HFFc6 (cell line): ENCODE measurements around the gene B3GALT2. TPM values are rescaled to one million over a fixed set of nuclear protein-coding genes. Genes with fewer than 3 reads are reported as not detected.

ENCODE experiments used
- DNase-seq: peaks from one replicate; pipeline ENCODE4 v3.0.0-alpha.2; 2018
- H3K27ac Mint-ChIP-seq: 2 replicates; pipeline ENCODE4 v1.8.0; 2020; ENCODE audit warnings: mild to moderate bottlenecking, mixed read lengths
- H3K27me3 Mint-ChIP-seq: 2 replicates; pipeline ENCODE4 v1.8.0; 2021; ENCODE audit warnings: mild to moderate bottlenecking, moderate library complexity, mixed read lengths; ENCODE audit not compliant: insufficient read depth
- H3K36me3 Mint-ChIP-seq: 2 replicates; pipeline ENCODE4 v1.8.0; 2021; ENCODE audit warnings: low read depth, mixed read lengths
- H3K4me1 Mint-ChIP-seq: 2 replicates; pipeline ENCODE4 v1.8.0; 2020; ENCODE audit warnings: low read depth, mixed read lengths
- H3K4me3 Mint-ChIP-seq: 2 replicates; pipeline ENCODE4 v1.8.0; 2020; ENCODE audit warnings: mild to moderate bottlenecking, moderate library complexity, mixed read lengths
- H3K9me3 Mint-ChIP-seq: 2 replicates; pipeline ENCODE4 v1.8.0; 2020; ENCODE audit warnings: mild to moderate bottlenecking, mixed read lengths
- CTCF ChIP-seq: fragments of 200-600 bp; sonication (generic); IDR thresholded peaks from 2 replicates; pipeline ENCODE4 v1.5.0; 2021; ENCODE audit warnings: antibody characterized with exemption, mild to moderate bottlenecking
- total RNA-seq, 6 experiments: library from RNA; stranded (reverse); fragmentation: NEBNext Ultra II Directional; extraction: Animal tissue kit (Norgen Biotek cat#: 25700); gene quantifications; 2 replicates in 1 of 6; 3 replicates in 5 of 6; pipeline ENCODE4 v1.2.3, GENCODE V29; 2021

Gene B3GALT2
- total RNA-seq, 6 experiments from 2014 or later, result 0.37 to 0.95 (median 0.62) TPM

- peaks cover 77% of the 10 kb centered on the region for H3K36me3 Mint-ChIP-seq
- H3K9me3 Mint-ChIP-seq, result peaks cover 20% of the 10 kb centered on the region
- H3K4me1 Mint-ChIP-seq, result peaks cover 43% of the 10 kb centered on the region
- H3K27ac Mint-ChIP-seq, result peak overlapping the region; percentile 86
- peaks cover 2% of the 10 kb centered on the region; the same call in 1 of the 2 replicates for H3K27me3 Mint-ChIP-seq
- DNase-seq, result peak; percentile 83
- H3K4me3 Mint-ChIP-seq, result peak overlapping the region; percentile 47
- no peak for TF ChIP-seq CTCF
These were observed 25.1 kb upstream of the B3GALT2 start for GRCh38 chr1:193211539-193211938.

- H3K4me1 Mint-ChIP-seq, result peaks cover 43% of the 10 kb centered on the region
- peak overlapping the region; percentile 47 for H3K4me3 Mint-ChIP-seq
- H3K27ac Mint-ChIP-seq, result peak overlapping the region; percentile 86
- no peak for DNase-seq
- H3K27me3 Mint-ChIP-seq, result peaks cover 2% of the 10 kb centered on the region; the same call in 1 of the 2 replicates
- no peak for TF ChIP-seq CTCF
- H3K9me3 Mint-ChIP-seq, result peaks cover 24% of the 10 kb centered on the region
- peaks cover 77% of the 10 kb centered on the region for H3K36me3 Mint-ChIP-seq
These were observed 24.6 kb upstream of the B3GALT2 start for GRCh38 chr1:193210996-193211395.

- H3K36me3 Mint-ChIP-seq, result peaks cover 29% of the 10 kb centered on the region
- no peak for TF ChIP-seq CTCF
- DNase-seq, result no peak
- H3K27me3 Mint-ChIP-seq, result no peaks in the 10 kb centered on the region
- H3K27ac Mint-ChIP-seq, result no peak overlapping the region
- peaks cover 23% of the 10 kb centered on the region for H3K4me1 Mint-ChIP-seq
- H3K4me3 Mint-ChIP-seq, result no peak overlapping the region
- peaks cover 8% of the 10 kb centered on the region; the same call in 1 of the 2 replicates for H3K9me3 Mint-ChIP-seq
These were observed 14.6 kb upstream of the B3GALT2 start for GRCh38 chr1:193201021-193201420.

GRCh38 chr1:193199940-193200339 lies 13.5 kb upstream of the B3GALT2 start:
- Mint-ChIP-seq H3K9me3 (no peaks in the 10 kb centered on the region), H3K27me3 (no peaks in the 10 kb centered on the region), H3K27ac (no peak overlapping the region), H3K36me3 (peaks cover 29% of the 10 kb centered on the region), H3K4me3 (no peak overlapping the region), H3K4me1 (peaks cover 23% of the 10 kb centered on the region)
- DNase-seq, result no peak
- TF ChIP-seq CTCF, result no peak

- H3K36me3 Mint-ChIP-seq, result peaks cover 24% of the 10 kb centered on the region
- H3K9me3 Mint-ChIP-seq, result no peaks in the 10 kb centered on the region
- H3K27me3 Mint-ChIP-seq, result no peaks in the 10 kb centered on the region
- TF ChIP-seq CTCF, result no peak
- no peak overlapping the region for H3K27ac Mint-ChIP-seq
- H3K4me1 Mint-ChIP-seq, result peaks cover 35% of the 10 kb centered on the region
- DNase-seq, result no peak
- no peak overlapping the region for H3K4me3 Mint-ChIP-seq
These were observed 6.2 kb upstream of the B3GALT2 start for GRCh38 chr1:193192586-193192985.
